SK-N-SH treated with all-trans-retinoic acid at 6 μM for 48 hours (cell line): ENCODE data around the gene THSD7A.
A peak's percentile ranks its signal among the peaks of the same experiment; 100 is the strongest.

ENCODE experiments used
- ATAC-seq: fragments of 200-7000 bp; cut with Tn5 transposase; 3 replicates; pipeline ENCODE4 v1.9.1; 2020; ENCODE audit warnings: mild to moderate bottlenecking, moderate library complexity
- BACH2 ChIP-seq: fragments of 250-450 bp; sonication (Bioruptor Pico); IDR thresholded peaks from 2 replicates; pipeline ENCODE4 v1.9.0; 2021; ENCODE audit warnings: mild to moderate bottlenecking, borderline replicate concordance
- CSDC2 ChIP-seq: fragments of 250-450 bp; sonication (Bioruptor Pico); IDR thresholded peaks from 2 replicates; pipeline ENCODE4 v1.5.0; 2020; ENCODE audit warnings: mild to moderate bottlenecking, moderate library complexity
- ESRRG ChIP-seq: fragments of 250-450 bp; sonication (Bioruptor Pico); IDR thresholded peaks from 2 replicates; pipeline ENCODE4 v1.6.1; 2021; ENCODE audit warnings: mild to moderate bottlenecking
- GLIS3 ChIP-seq: fragments of 250-450 bp; sonication (Bioruptor Pico); IDR thresholded peaks from 2 replicates; pipeline ENCODE4 v1.5.0; 2020; ENCODE audit warnings: mild to moderate bottlenecking, moderate library complexity
- ISL1 ChIP-seq: fragments of 250-450 bp; sonication (Bioruptor Pico); IDR thresholded peaks from 2 replicates; pipeline ENCODE4 v2.1.2; 2022; ENCODE audit warnings: mild to moderate bottlenecking, moderate library complexity
- OSR1 ChIP-seq: fragments of 250-450 bp; sonication (Bioruptor Pico); IDR thresholded peaks from 2 replicates; pipeline ENCODE4 v1.8.0; 2022; ENCODE audit warnings: moderate library complexity, mild to moderate bottlenecking, inconsistent platforms
- PATZ1 ChIP-seq: fragments of 250-450 bp; sonication (Bioruptor Pico); IDR thresholded peaks from 2 replicates; pipeline ENCODE4 v1.8.0; 2020; ENCODE audit warnings: mild to moderate bottlenecking, moderate library complexity, borderline replicate concordance
- PPARA ChIP-seq: fragments of 250-450 bp; sonication (Bioruptor Pico); IDR thresholded peaks from 2 replicates; pipeline ENCODE4 v1.5.0; 2020; ENCODE audit warnings: mild to moderate bottlenecking, borderline replicate concordance
- RARB ChIP-seq: fragments of 250-450 bp; sonication (Bioruptor Pico); IDR thresholded peaks from 2 replicates; pipeline ENCODE4 v1.8.0; 2021; ENCODE audit warnings: mild to moderate bottlenecking, moderate library complexity
- SNAI2 ChIP-seq: fragments of 250-450 bp; sonication (Bioruptor Pico); IDR thresholded peaks from 2 replicates; pipeline ENCODE4 v1.5.0; 2020; ENCODE audit warnings: mild to moderate bottlenecking, moderate library complexity
- TCF4 ChIP-seq: fragments of 250-450 bp; sonication (Bioruptor Pico); IDR thresholded peaks from 2 replicates; pipeline ENCODE4 v1.8.0; 2021; ENCODE audit warnings: mild to moderate bottlenecking, moderate library complexity, borderline replicate concordance
- TOX ChIP-seq: fragments of 250-450 bp; sonication (Bioruptor Pico); IDR thresholded peaks from 2 replicates; pipeline ENCODE4 v1.8.0; 2021; ENCODE audit warnings: mild to moderate bottlenecking, moderate library complexity, borderline replicate concordance
- TSHZ2 ChIP-seq: fragments of 250-450 bp; sonication (Bioruptor Pico); IDR thresholded peaks from 2 replicates; pipeline ENCODE4 v1.5.0; 2020; ENCODE audit warnings: mild to moderate bottlenecking, moderate library complexity
- ZC3H10 ChIP-seq: fragments of 250-450 bp; sonication (Bioruptor Pico); IDR thresholded peaks from 2 replicates; pipeline ENCODE4 v1.5.1; 2021; ENCODE audit warnings: mild to moderate bottlenecking, moderate library complexity
- ZFP30 ChIP-seq: fragments of 450-650 bp; formaldehyde crosslinking; IDR thresholded peaks from 2 replicates; pipeline ENCODE4 v1.5.0; 2022; ENCODE audit warnings: mild to moderate bottlenecking, moderate library complexity
- ZNF70 ChIP-seq: fragments of 450-650 bp; formaldehyde crosslinking; IDR thresholded peaks from 2 replicates; pipeline ENCODE4 v1.5.0; 2020; ENCODE audit warnings: mild to moderate bottlenecking, moderate library complexity
- ZNF8 ChIP-seq: fragments of 450-650 bp; formaldehyde crosslinking; IDR thresholded peaks from 2 replicates; pipeline ENCODE4 v1.5.0; 2020; ENCODE audit warnings: mild to moderate bottlenecking, moderate library complexity
- TF ChIP-seq, protein P1 (sequence below): fragments of 250-450 bp; sonication (Bioruptor Pico); IDR thresholded peaks from 2 replicates; pipeline ENCODE4 v1.8.0; 2021; ENCODE audit warnings: low read depth, mild to moderate bottlenecking, moderate library complexity, borderline replicate concordance
- TF ChIP-seq, protein P2 (sequence below): fragments of 250-450 bp; sonication (Bioruptor Pico); IDR thresholded peaks from 2 replicates; pipeline ENCODE4 v1.5.1; 2021; ENCODE audit warnings: mild to moderate bottlenecking, moderate library complexity

The THSD7A gene

GRCh38 chr7:11754123-11754522 lies 77.9 kb downstream of the THSD7A start:
- TF ChIP-seq ZNF70 (CRISPR knock-in tag) = no peak
- TF ChIP-seq ZC3H10 (CRISPR knock-in tag) = no peak
- no peak for TF ChIP-seq RARB
- TF ChIP-seq PPARA = no peak
- TF ChIP-seq ZFP30 = no peak
- TF ChIP-seq GLIS3 (CRISPR knock-in tag) = no peak
- TF ChIP-seq ZNF8 (CRISPR knock-in tag) = no peak
- TF ChIP-seq PATZ1 (CRISPR knock-in tag) = no peak
- TF ChIP-seq, protein P1, sequence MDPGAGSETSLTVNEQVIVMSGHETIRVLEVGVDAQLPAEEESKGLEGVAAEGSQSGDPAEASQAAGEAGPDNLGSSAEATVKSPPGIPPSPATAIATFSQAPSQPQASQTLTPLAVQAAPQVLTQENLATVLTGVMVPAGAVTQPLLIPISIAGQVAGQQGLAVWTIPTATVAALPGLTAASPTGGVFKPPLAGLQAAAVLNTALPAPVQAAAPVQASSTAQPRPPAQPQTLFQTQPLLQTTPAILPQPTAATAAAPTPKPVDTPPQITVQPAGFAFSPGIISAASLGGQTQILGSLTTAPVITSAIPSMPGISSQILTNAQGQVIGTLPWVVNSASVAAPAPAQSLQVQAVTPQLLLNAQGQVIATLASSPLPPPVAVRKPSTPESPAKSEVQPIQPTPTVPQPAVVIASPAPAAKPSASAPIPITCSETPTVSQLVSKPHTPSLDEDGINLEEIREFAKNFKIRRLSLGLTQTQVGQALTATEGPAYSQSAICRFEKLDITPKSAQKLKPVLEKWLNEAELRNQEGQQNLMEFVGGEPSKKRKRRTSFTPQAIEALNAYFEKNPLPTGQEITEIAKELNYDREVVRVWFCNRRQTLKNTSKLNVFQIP (CRISPR knock-in tag) = no peak
- no peak for TF ChIP-seq CSDC2 (CRISPR knock-in tag)
- TF ChIP-seq, protein P2, sequence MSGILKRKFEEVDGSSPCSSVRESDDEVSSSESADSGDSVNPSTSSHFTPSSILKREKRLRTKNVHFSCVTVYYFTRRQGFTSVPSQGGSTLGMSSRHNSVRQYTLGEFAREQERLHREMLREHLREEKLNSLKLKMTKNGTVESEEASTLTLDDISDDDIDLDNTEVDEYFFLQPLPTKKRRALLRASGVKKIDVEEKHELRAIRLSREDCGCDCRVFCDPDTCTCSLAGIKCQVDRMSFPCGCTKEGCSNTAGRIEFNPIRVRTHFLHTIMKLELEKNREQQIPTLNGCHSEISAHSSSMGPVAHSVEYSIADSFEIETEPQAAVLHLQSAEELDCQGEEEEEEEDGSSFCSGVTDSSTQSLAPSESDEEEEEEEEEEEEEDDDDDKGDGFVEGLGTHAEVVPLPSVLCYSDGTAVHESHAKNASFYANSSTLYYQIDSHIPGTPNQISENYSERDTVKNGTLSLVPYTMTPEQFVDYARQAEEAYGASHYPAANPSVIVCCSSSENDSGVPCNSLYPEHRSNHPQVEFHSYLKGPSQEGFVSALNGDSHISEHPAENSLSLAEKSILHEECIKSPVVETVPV (CRISPR knock-in tag) = no peak
- no peak for TF ChIP-seq BACH2 (CRISPR knock-in tag)
- TF ChIP-seq ISL1 (CRISPR knock-in tag) = no peak
- no peak for ATAC-seq

DNA sequence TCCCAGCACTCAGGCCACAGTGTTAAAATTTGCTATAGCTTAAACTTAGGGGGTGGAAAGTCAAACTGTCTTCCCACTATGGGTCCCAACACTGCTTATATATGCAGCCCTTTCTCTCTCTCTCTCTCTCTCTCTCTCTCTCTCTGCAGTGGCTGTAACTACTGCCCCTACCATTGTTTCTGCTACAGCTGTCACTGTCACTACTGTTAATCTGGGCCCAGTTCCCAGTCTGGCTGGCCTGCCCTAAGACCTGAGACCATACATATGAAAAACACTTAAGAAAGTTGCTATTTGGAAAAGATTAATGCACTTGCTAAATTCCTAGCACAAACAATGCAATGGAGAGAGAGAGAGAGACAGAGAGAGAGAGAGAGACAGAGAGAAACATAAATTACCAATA lies 78.6 kb downstream of the THSD7A start:
- no peak for ATAC-seq
- no peak for TF ChIP-seq TOX (CRISPR knock-in tag)
- TF ChIP-seq TSHZ2 = 0 out of 2 replicates have a peak, but pooled peaks have one; percentile 25

GRCh38 chr7:11751807-11752389 lies 80.1 kb downstream of the THSD7A start:
- ATAC-seq = no peak
- no peak for TF ChIP-seq TSHZ2
- TF ChIP-seq TCF4 (CRISPR knock-in tag) = no peak
- no peak for TF ChIP-seq ISL1 (CRISPR knock-in tag)
- TF ChIP-seq OSR1 (CRISPR knock-in tag) = no peak
- no peak for TF ChIP-seq ESRRG (CRISPR knock-in tag)
- TF ChIP-seq ZNF70 (CRISPR knock-in tag) = no peak
- TF ChIP-seq, all 23 proteins: peak for 0

DNA sequence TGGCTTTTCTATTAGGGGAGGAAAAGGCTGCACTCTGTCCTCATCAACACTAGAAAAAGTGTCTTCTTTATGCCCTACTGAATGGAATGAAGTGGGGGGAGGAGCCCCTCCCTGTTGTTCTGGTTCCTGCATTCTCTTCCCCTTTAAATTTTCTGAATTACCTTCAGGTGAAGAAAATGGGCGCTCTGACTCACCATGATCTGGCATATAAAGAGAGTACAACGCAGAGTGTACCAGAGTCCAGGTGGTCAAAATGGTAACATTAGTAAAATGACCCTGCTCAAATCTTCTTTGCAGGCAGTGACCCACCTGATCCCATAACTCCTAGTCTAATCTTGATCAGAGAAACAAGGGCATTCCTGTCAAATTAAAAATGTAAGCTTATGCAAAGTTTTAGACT lies 80.7 kb downstream of the THSD7A start:
- no peak for ATAC-seq
- no peak for TF ChIP-seq SNAI2 (CRISPR knock-in tag)
- TF ChIP-seq OSR1 (CRISPR knock-in tag) = no peak
- no peak for TF ChIP-seq BACH2 (CRISPR knock-in tag)
- TF ChIP-seq TSHZ2 = no peak
- TF ChIP-seq, protein P1 (CRISPR knock-in tag) = no peak
- TF ChIP-seq RARB = no peak
- no peak for TF ChIP-seq ZC3H10 (CRISPR knock-in tag)
